Renal cortex interstitium (tissue), 11 donors: ENCODE data around the gene FAM219A. TPM values are rescaled to one million over a fixed set of nuclear protein-coding genes. Genes with fewer than 3 reads are reported as not detected.
"Not testable (repeated sequence)": the region's sequence is repeated elsewhere in the genome, so short reads cannot be mapped to it uniquely, and the experiment has no call there.

ENCODE experiments used
- DNase-seq, 11 donors: peaks; one replicate each; pipeline ENCODE4 v3.0.0-alpha.2; 2013; ENCODE audit warnings: low read depth in 9 of 11, low spot score in 4 of 11; ENCODE audit errors: extremely low read depth in 1 of 11
- polyA plus RNA-seq, 3 donors: library from polyadenylated mRNA; unstranded; fragments of 120-200 nt; gene quantifications; one replicate each; pipeline ENCODE4 v1.2.1, GENCODE V29; 2013; ENCODE audit not compliant: insufficient read length in 3 of 3

Gene FAM219A
- polyA plus RNA-seq, 3 donors: 12.0 to 16.0 (median 13.1) TPM

GRCh38 chr9:34372467-34373011 lies 85.8 kb downstream of the FAM219A start:
- no peak for DNase-seq

GRCh38 chr9:34371886-34372466 lies 86.4 kb downstream of the FAM219A start:
- no peak for DNase-seq

- no peak for DNase-seq
Observed at GRCh38 chr9:34370970-34371880, 87.1 kb downstream of the FAM219A start.

GRCh38 chr9:34370335-34370969 lies 87.9 kb downstream of the FAM219A start:
- DNase-seq: no peak

GRCh38 chr9:34369636-34370035 lies 88.7 kb downstream of the FAM219A start:
- no peak for DNase-seq

- DNase-seq: not testable (repeated sequence)
Observed at GRCh38 chr9:34368796-34369195, 89.6 kb downstream of the FAM219A start.

- not testable (repeated sequence) for DNase-seq
Observed at GRCh38 chr9:34367751-34368410, 90.5 kb downstream of the FAM219A start.

GRCh38 chr9:34366365-34366764 lies 92.0 kb downstream of the FAM219A start:
- no peak for DNase-seq

- DNase-seq: no peak
Observed at GRCh38 chr9:34365282-34365681, 93.1 kb downstream of the FAM219A start.

GRCh38 chr9:34363619-34364351 lies 94.6 kb downstream of the FAM219A start:
- no peak for DNase-seq

GRCh38 chr9:34362614-34363214 lies 95.7 kb downstream of the FAM219A start:
- no peak for DNase-seq

- not testable (repeated sequence) for DNase-seq
Observed at GRCh38 chr9:34352957-34353356, 105.4 kb downstream of the FAM219A start.

- not testable (repeated sequence) for DNase-seq
Observed at GRCh38 chr9:34352122-34352652, 106.2 kb downstream of the FAM219A start.

- no peak for DNase-seq
Observed at GRCh38 chr9:34349324-34349723, 109.0 kb downstream of the FAM219A start.
